Neuronal stem cell (in vitro differentiated cells): ENCODE results near the gene AURKA.

Experiments
- DNase-seq: peaks from one replicate; pipeline ENCODE4 v3.0.0-alpha.2; 2013; ENCODE audit warnings: low spot score
- H2AFZ ChIP-seq: one replicate; pipeline ENCODE4 v1.6.1; 2013; ENCODE audit warnings: mild to moderate bottlenecking, low read length, inconsistent platforms
- H2AK5ac ChIP-seq: 2 replicates; pipeline ENCODE4 v1.6.1; 2013; ENCODE audit warnings: low read depth, mild to moderate bottlenecking, inconsistent platforms, low read length, moderate library complexity, mixed read lengths
- H2BK120ac ChIP-seq: 2 replicates; pipeline ENCODE4 v1.6.1; 2013; ENCODE audit warnings: low read depth, mild to moderate bottlenecking, inconsistent platforms, low read length, moderate library complexity, mixed read lengths
- H2BK12ac ChIP-seq: one replicate; pipeline ENCODE4 v1.6.1; 2013; ENCODE audit warnings: low read length, inconsistent platforms
- H2BK15ac ChIP-seq: 2 replicates; pipeline ENCODE4 v1.6.1; 2013; ENCODE audit warnings: mild to moderate bottlenecking, low read length, inconsistent platforms, mixed read lengths
- H2BK5ac ChIP-seq: one replicate; pipeline ENCODE4 v1.6.1; 2013; ENCODE audit warnings: inconsistent platforms, mild to moderate bottlenecking, low read length, moderate library complexity
- H3K14ac ChIP-seq: one replicate; pipeline ENCODE4 v1.6.1; 2013; ENCODE audit warnings: low read length, inconsistent platforms
- H3K18ac ChIP-seq: 2 replicates; pipeline ENCODE4 v1.6.1; 2013; ENCODE audit warnings: low read length, inconsistent platforms
- H3K23ac ChIP-seq: 2 replicates; pipeline ENCODE4 v1.6.1; 2013; ENCODE audit warnings: low read depth, mild to moderate bottlenecking, mixed read lengths, low read length, inconsistent platforms; ENCODE audit not compliant: poor library complexity
- H3K27ac ChIP-seq: replicated peaks from 3 replicates; pipeline ENCODE4 v1.5.1; 2013; ENCODE audit warnings: low read length, inconsistent platforms
- H3K27me3 ChIP-seq, 3 experiments: 2 replicates each; pipeline ENCODE4 v1.6.1; 2013; ENCODE audit warnings: low read length in 3 of 3, mild to moderate bottlenecking in 2 of 3, inconsistent platforms in 1 of 3, low read depth in 1 of 3, mixed read lengths in 1 of 3, moderate library complexity in 1 of 3; ENCODE audit not compliant: control insufficient read depth in 3 of 3, insufficient read depth in 3 of 3
- H3K36me3 ChIP-seq, 2 donors: replicated peaks in 1 of 2; 2 replicates each; pipeline ENCODE4 v1.6.1; 2013; ENCODE audit warnings: low read length in 2 of 2; ENCODE audit not compliant: control insufficient read depth in 2 of 2, insufficient read depth in 2 of 2
- H3K4ac ChIP-seq: 2 replicates; pipeline ENCODE4 v1.6.1; 2013; ENCODE audit warnings: inconsistent platforms, mild to moderate bottlenecking, low read length, moderate library complexity
- H3K4me1 ChIP-seq, 2 donors: 1 replicate in 1 of 2; 2 replicates in 1 of 2; pipeline ENCODE4 v1.6.1; 2013; ENCODE audit warnings: low read length in 2 of 2, low read depth in 1 of 2; ENCODE audit not compliant: control insufficient read depth in 2 of 2, insufficient read depth in 1 of 2
- H3K4me2 ChIP-seq: one replicate; pipeline ENCODE4 v1.6.1; 2013; ENCODE audit warnings: mild to moderate bottlenecking, low read length, inconsistent platforms; ENCODE audit not compliant: insufficient read depth, poor library complexity, severe bottlenecking
- H3K4me3 ChIP-seq, 2 donors: 2 replicates each; pipeline ENCODE4 v1.5.1; 2013; ENCODE audit warnings: low read length in 2 of 2, mild to moderate bottlenecking in 2 of 2, inconsistent platforms in 1 of 2, moderate library complexity in 1 of 2
- H3K79me1 ChIP-seq: one replicate; pipeline ENCODE4 v1.6.1; 2013; ENCODE audit warnings: low read depth, mild to moderate bottlenecking, inconsistent platforms, low read length, moderate library complexity
- H3K9ac ChIP-seq: one replicate; pipeline ENCODE4 v1.6.1; 2013; ENCODE audit warnings: mild to moderate bottlenecking, low read depth, low read length, inconsistent platforms; ENCODE audit not compliant: poor library complexity
- H3K9me3 ChIP-seq, 2 donors: replicated peaks in 1 of 2; 2 replicates each; pipeline versions ENCODE3 to v1.6.1; 2013; ENCODE audit warnings: low read length in 2 of 2, mild to moderate bottlenecking in 2 of 2, inconsistent platforms in 1 of 2, low read depth in 1 of 2, mixed read lengths in 1 of 2, moderate library complexity in 1 of 2; ENCODE audit not compliant: control insufficient read depth in 2 of 2, insufficient read depth in 1 of 2
- H4K8ac ChIP-seq: one replicate; pipeline ENCODE4 v1.6.1; 2013; ENCODE audit warnings: low read depth, mild to moderate bottlenecking, inconsistent platforms, low read length, moderate library complexity
- H4K91ac ChIP-seq: one replicate; pipeline ENCODE4 v1.6.1; 2013; ENCODE audit warnings: low read length, low read depth, mild to moderate bottlenecking, inconsistent platforms; ENCODE audit not compliant: poor library complexity
- WGBS, 2 donors: extraction: QIAGEN DNeasy Blood & Tissue Kit; methylation state at CpG; one replicate each; pipeline ENCODE4 v1.1.7; 2013; ENCODE audit warnings: missing lambda C conversion rate in 2 of 2, mixed read lengths in 1 of 2; ENCODE audit not compliant: insufficient read length in 2 of 2, insufficient replicate concordance in 1 of 2; ENCODE audit errors: extremely low coverage in 2 of 2; 5-methylcytosine and 5-hydroxymethylcytosine counted together

The AURKA gene

DNA sequence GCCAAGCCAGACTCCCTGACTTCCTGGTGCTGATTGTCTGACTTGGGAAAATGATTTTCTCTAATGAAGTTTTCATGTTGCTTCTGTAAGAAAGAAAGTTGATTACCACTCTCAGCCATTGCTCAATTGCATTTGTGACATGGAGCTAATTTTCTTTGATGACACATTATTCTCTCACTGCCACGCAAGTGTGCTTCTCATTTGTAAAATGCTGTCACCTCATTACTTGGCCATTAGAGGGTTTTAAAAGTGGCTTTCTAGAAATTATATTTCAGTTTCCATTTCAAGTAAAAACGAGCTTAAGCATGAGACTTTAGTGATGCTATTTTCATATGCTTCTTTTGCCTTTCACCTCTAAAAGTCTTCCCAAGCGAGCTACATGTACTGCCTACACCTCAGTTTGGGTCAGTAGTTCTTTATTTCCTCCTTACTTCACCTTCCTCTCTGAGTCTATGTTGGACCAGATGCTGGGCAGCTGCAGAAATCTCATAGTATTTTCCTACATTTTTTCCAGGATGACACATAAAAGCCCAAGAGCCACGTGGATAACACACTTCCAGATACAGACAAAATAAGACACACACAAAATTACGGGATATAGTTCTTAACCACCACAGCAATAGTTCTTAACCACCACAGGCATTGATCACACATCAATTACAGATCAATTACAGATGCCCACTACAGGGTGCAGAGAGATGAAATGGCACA lies 39.5 kb downstream of the AURKA start:
- Histone ChIP-seq H4K8ac (no peak overlapping the region), H3K18ac (no peak overlapping the region), H2BK15ac (no peak overlapping the region), H3K9me3 (no peaks in the 10 kb centered on the region), H2BK5ac (no peak overlapping the region), H2AFZ (no peak overlapping the region), H2AK5ac (no peak overlapping the region), H3K14ac (no peak overlapping the region), H3K27me3 (peaks cover 0 to 17% (median 0%) of the 10 kb centered on the region in 3 experiments), H3K27ac (no peak overlapping the region), H3K4me2 (no peak overlapping the region), H4K91ac (no peak overlapping the region), H3K4ac (no peak overlapping the region), H3K9ac (no peak overlapping the region), H3K4me1 (peaks cover 0 to 5% of the 10 kb centered on the region in 2 donors), H3K23ac (no peak overlapping the region), H3K79me1 (no peaks in the 10 kb centered on the region), H2BK12ac (no peak overlapping the region), H2BK120ac (no peak overlapping the region), H3K36me3 (no peaks in the 10 kb centered on the region), H3K4me3 (no peak overlapping the region)
- DNase-seq, result no peak
- WGBS, 2 donors, result no CpG with 5 or more reads among the region's 5 CpGs

DNA sequence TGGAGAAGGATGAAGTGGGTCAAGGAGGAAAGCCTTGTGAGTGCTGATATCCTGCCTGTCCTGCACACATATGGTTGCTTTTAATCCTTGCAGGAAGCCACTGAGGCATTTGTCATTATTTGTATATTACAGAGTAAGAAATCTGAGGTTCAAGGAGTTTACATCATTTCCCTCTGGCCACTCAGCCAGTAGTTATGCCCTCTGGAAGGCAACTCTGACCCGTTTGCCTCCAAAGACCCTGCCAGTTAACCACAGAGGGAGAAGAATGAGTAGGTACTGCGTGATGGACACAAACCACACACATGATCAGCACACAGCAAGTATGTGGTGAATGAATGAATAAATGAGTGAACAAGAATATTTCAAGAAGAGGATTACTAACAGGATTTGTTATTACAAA lies 41.2 kb downstream of the AURKA start:
- H2BK120ac ChIP-seq, result no peak overlapping the region
- no peak overlapping the region for H3K4ac ChIP-seq
- peaks cover 0 to 2% of the 10 kb centered on the region in 2 donors for H3K9me3 ChIP-seq
- no peak overlapping the region for H2BK15ac ChIP-seq
- H3K23ac ChIP-seq, result no peak overlapping the region
- no peak overlapping the region for H3K27ac ChIP-seq
- no peak overlapping the region for H2AK5ac ChIP-seq
- peaks cover 0 to 29% (median 0%) of the 10 kb centered on the region in 3 experiments for H3K27me3 ChIP-seq
- no peaks in the 10 kb centered on the region for H3K79me1 ChIP-seq
- no peak overlapping the region for H3K4me2 ChIP-seq
- WGBS, 2 donors, result no CpG with 5 or more reads among the region's 2 CpGs
- DNase-seq, result no peak
- no peak overlapping the region for H3K18ac ChIP-seq
- no peak overlapping the region for H3K4me3 ChIP-seq
- H4K91ac ChIP-seq, result no peak overlapping the region
- H2AFZ ChIP-seq, result no peak overlapping the region
- no peak overlapping the region for H2BK12ac ChIP-seq
- peaks cover 0 to 5% of the 10 kb centered on the region in 2 donors for H3K4me1 ChIP-seq
- H3K36me3 ChIP-seq, result no peaks in the 10 kb centered on the region
- no peak overlapping the region for H2BK5ac ChIP-seq
- H4K8ac ChIP-seq, result no peak overlapping the region
- no peak overlapping the region for H3K14ac ChIP-seq
- no peak overlapping the region for H3K9ac ChIP-seq

DNA sequence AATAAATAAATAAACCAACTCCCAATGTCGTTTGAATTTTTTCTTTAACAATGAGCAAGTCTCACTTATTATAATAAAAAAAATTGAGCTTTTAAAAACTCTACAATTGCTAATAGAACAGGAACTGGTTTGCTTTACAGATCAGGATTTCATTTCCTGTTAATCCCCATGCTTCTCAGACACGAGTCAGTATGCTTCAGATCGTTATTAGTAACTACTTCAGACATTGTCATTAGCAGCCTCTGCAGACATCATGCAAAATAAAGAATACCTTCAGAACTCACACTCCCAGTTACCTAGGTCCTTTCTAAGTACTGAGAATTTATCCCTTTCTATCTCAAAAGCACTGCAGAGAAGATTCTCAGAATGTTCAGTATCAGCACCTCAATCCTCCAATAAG lies 43.3 kb downstream of the AURKA start:
- Histone ChIP-seq H2BK5ac (no peak overlapping the region), H2AK5ac (no peak overlapping the region), H2AFZ (no peak overlapping the region), H3K27me3 (peaks cover 0 to 50% (median 0%) of the 10 kb centered on the region in 3 experiments), H4K8ac (no peak overlapping the region), H3K9me3 (peaks cover 0 to 2% of the 10 kb centered on the region in 2 donors), H3K23ac (no peak overlapping the region), H3K4me3 (no peak overlapping the region), H3K9ac (no peak overlapping the region), H3K4me1 (peaks cover 1 to 5% of the 10 kb centered on the region in 2 donors), H3K14ac (no peak overlapping the region), H3K79me1 (no peaks in the 10 kb centered on the region), H2BK120ac (no peak overlapping the region), H3K4me2 (no peak overlapping the region), H4K91ac (no peak overlapping the region), H3K18ac (no peak overlapping the region), H3K27ac (no peak overlapping the region), H2BK12ac (no peak overlapping the region), H2BK15ac (no peak overlapping the region), H3K36me3 (no peaks in the 10 kb centered on the region), H3K4ac (no peak overlapping the region)
- no peak for DNase-seq
- no CpG with 5 or more reads among the region's 3 CpGs for WGBS, 2 donors

DNA sequence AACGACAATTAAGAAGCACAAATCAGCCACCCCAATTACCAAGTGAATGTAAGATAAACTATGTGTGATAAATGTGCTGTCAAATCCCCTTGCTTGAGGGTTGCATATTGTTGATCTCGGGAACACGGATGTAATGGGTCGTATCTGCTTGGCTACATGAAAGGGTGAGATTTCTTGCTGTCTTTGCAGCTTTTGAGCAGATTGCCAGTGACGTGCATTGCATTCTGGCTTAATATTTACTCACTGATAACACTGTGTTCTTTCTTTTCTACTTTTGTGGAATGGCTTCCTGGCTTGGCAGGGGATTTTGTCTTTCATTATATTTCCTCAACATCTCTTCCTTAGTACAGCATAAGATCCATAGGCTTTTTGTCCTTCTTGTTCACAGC lies 43.7 kb downstream of the AURKA start:
- peaks cover 3 to 5% of the 10 kb centered on the region in 2 donors for H3K4me1 ChIP-seq
- H2BK5ac ChIP-seq, result no peak overlapping the region
- WGBS, 2 donors, result no CpG with 5 or more reads among the region's 5 CpGs
- H2BK120ac ChIP-seq, result no peak overlapping the region
- H3K4me3 ChIP-seq, result no peak overlapping the region
- no peak overlapping the region for H3K4me2 ChIP-seq
- no peak overlapping the region for H3K9ac ChIP-seq
- peaks cover 0 to 54% (median 2%) of the 10 kb centered on the region in 3 experiments for H3K27me3 ChIP-seq
- no peak overlapping the region for H2AFZ ChIP-seq
- no peak overlapping the region for H3K23ac ChIP-seq
- peaks cover 0 to 2% of the 10 kb centered on the region in 2 donors for H3K9me3 ChIP-seq
- no peak overlapping the region for H2BK15ac ChIP-seq
- no peaks in the 10 kb centered on the region for H3K36me3 ChIP-seq
- H4K91ac ChIP-seq, result no peak overlapping the region
- no peak overlapping the region for H3K27ac ChIP-seq
- no peak overlapping the region for H3K14ac ChIP-seq
- H4K8ac ChIP-seq, result no peak overlapping the region
- H2AK5ac ChIP-seq, result no peak overlapping the region
- H2BK12ac ChIP-seq, result no peak overlapping the region
- H3K4ac ChIP-seq, result no peak overlapping the region
- DNase-seq, result no peak
- H3K18ac ChIP-seq, result no peak overlapping the region
- H3K79me1 ChIP-seq, result no peaks in the 10 kb centered on the region
